SJSA1 (cell line): ENCODE measurements around the gene PLCB1. TPM values are rescaled to one million over a fixed set of nuclear protein-coding genes. Genes with fewer than 3 reads are reported as not detected.
"Not testable (repeated sequence)": the region's sequence is repeated elsewhere in the genome, so short reads cannot be mapped to it uniquely, and the experiment has no call there.

ENCODE experiments used
- DNase-seq, 2 experiments: peaks; one replicate each; pipeline ENCODE4 v3.0.0-alpha.2; 2015 to 2020; ENCODE audit warnings: low spot score in 2 of 2, low read depth in 1 of 2
- H3K27ac ChIP-seq: fragments of 250-450 bp; sonication (Bioruptor Pico); 2 replicates; pipeline ENCODE4 v1.5.1; 2020; ENCODE audit warnings: mild to moderate bottlenecking, moderate library complexity
- H3K27me3 ChIP-seq: fragments of 250-450 bp; sonication (Bioruptor Pico); replicated peaks from 2 replicates; pipeline ENCODE4 v1.5.1; 2020; ENCODE audit warnings: mild to moderate bottlenecking, moderate library complexity
- H3K36me3 ChIP-seq: fragments of 250-450 bp; sonication (Bioruptor Pico); 2 replicates; pipeline ENCODE4 v1.5.1; 2020; ENCODE audit warnings: mild to moderate bottlenecking
- H3K4me1 ChIP-seq: fragments of 250-450 bp; sonication (Bioruptor Pico); replicated peaks from 2 replicates; pipeline ENCODE4 v1.6.1; 2021; ENCODE audit warnings: mild to moderate bottlenecking
- H3K4me3 ChIP-seq: fragments of 250-450 bp; sonication (Bioruptor Pico); 2 replicates; pipeline ENCODE4 v1.5.1; 2020; ENCODE audit warnings: mild to moderate bottlenecking
- H3K9me3 ChIP-seq: fragments of 250-450 bp; sonication (Bioruptor Pico); replicated peaks from 2 replicates; pipeline ENCODE4 v1.5.1; 2020; ENCODE audit warnings: mild to moderate bottlenecking
- total RNA-seq: library from RNA; depleted of rRNA; stranded (reverse); fragments of >200 nt; shearing (Covaris generic); gene quantifications from 2 replicates; pipeline ENCODE4 v1.2.3, GENCODE V29; 2014

PLCB1 gene
- total RNA-seq, 1 experiment from 2014 or later: 10.0 TPM

DNA sequence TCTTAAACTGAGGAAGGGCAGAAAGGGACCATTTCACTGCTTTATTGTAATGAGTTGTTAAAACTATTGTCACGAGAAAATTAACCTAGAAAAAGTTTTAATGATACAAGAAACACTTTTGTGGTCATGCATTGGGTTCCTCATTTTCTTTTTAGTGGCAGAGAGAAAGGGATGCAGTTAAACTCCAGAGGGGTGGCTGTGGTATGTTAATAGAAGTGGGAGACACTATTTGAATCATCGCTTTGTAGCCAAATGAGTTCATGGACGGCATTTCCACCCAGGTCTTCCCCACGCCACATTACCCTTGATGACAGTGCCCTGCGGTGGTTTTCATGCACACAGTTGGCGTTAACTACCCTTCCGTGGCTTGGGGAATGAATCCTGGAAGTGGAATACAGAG is 235.6 kb downstream of the PLCB1 start:
- DNase-seq: no peak
- H3K9me3 ChIP-seq: no peaks in the 10 kb centered on the region
- H3K4me3 ChIP-seq: no peak overlapping the region
- no peaks in the 10 kb centered on the region for H3K27me3 ChIP-seq
- H3K27ac ChIP-seq: no peak overlapping the region
- no peaks in the 10 kb centered on the region for H3K36me3 ChIP-seq
- no peaks in the 10 kb centered on the region for H3K4me1 ChIP-seq

- no peak for DNase-seq
- H3K27me3 ChIP-seq: no peaks in the 10 kb centered on the region
- H3K9me3 ChIP-seq: no peaks in the 10 kb centered on the region
- H3K4me1 ChIP-seq: no peaks in the 10 kb centered on the region
- no peak overlapping the region for H3K4me3 ChIP-seq
- H3K27ac ChIP-seq: no peak overlapping the region
- H3K36me3 ChIP-seq: no peaks in the 10 kb centered on the region
Measured at GRCh38 chr20:8368670-8369069, 236.6 kb downstream of the PLCB1 start.

DNA sequence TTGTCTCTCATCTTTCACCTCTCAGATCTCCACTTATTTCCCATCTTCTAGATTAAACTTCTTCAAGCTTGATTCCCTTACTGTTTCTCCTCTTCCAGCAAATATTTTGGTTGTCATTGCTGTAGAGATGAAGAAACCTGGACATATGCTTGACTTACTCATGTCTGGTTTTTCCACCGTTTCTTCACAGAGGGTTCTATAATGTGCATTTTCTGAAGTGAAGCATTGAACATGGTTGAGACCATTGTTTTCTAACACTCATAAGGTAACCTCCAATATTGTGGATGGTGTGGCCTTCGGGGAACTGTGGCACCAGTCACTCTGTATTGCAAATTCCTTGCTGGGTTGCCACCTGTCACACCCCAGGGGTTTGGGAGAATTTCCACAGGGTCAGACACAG is 237.2 kb downstream of the PLCB1 start:
- Histone ChIP-seq H3K27ac (no peak overlapping the region), H3K9me3 (no peaks in the 10 kb centered on the region), H3K36me3 (no peaks in the 10 kb centered on the region), H3K27me3 (no peaks in the 10 kb centered on the region), H3K4me3 (no peak overlapping the region), H3K4me1 (no peaks in the 10 kb centered on the region)
- no peak for DNase-seq

- no peak overlapping the region for H3K4me3 ChIP-seq
- H3K36me3 ChIP-seq: no peaks in the 10 kb centered on the region
- no peaks in the 10 kb centered on the region for H3K9me3 ChIP-seq
- no peaks in the 10 kb centered on the region for H3K27me3 ChIP-seq
- DNase-seq: no peak
- no peaks in the 10 kb centered on the region for H3K4me1 ChIP-seq
- no peak overlapping the region for H3K27ac ChIP-seq
Measured at GRCh38 chr20:8370774-8371173, 238.7 kb downstream of the PLCB1 start.

DNA sequence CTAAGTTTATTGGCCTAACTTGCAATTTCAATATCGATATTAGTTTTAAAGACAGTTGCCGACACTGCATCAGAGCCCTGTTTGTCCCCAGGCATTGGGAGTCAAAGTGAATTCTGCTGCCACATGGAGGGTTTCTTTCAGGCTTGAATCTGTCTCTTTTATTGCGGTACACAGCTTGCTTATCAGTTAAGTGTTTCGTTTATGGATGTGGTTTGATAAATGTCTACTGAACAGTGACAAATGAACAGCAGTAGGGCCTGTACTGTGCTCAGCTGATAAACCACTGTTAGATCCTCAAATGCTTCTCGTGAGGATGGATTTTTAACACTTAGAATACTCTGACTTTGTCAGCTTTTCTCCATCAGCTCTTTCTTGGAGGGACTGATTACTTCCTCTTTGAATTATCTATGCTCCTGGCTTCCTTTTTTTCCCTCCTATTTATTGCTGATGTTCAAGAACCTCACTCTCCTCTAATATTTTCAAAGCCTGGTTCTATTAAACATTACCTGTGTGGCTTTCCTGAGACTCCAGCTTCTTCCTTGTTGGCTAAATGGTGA is 240.8 kb downstream of the PLCB1 start:
- Histone ChIP-seq H3K9me3 (no peaks in the 10 kb centered on the region), H3K27ac (no peak overlapping the region), H3K36me3 (no peaks in the 10 kb centered on the region), H3K27me3 (no peaks in the 10 kb centered on the region), H3K4me1 (no peaks in the 10 kb centered on the region), H3K4me3 (no peak overlapping the region)
- no peak for DNase-seq

DNA sequence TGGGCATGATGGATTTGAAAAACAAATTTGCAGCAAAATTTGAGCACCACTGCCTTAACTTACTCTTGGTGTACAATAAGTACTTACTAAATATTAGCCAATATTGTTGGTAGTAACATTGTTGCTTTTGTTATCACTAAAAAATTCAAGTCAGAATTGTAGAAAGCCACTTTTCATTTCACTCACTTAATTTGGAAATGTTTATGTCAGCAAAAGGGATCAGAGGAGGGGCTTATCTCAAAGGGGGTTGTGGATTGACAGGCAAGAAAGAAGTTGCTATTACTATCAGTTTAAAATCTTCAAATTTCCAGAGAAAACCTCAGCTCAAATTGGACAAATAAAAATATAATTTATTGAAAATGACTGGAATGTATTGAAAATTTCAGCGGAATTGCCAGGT is 241.5 kb downstream of the PLCB1 start:
- H3K9me3 ChIP-seq: no peaks in the 10 kb centered on the region
- H3K27me3 ChIP-seq: no peaks in the 10 kb centered on the region
- H3K4me3 ChIP-seq: no peak overlapping the region
- DNase-seq: no peak
- no peak overlapping the region for H3K27ac ChIP-seq
- no peaks in the 10 kb centered on the region for H3K36me3 ChIP-seq
- H3K4me1 ChIP-seq: no peaks in the 10 kb centered on the region

DNA sequence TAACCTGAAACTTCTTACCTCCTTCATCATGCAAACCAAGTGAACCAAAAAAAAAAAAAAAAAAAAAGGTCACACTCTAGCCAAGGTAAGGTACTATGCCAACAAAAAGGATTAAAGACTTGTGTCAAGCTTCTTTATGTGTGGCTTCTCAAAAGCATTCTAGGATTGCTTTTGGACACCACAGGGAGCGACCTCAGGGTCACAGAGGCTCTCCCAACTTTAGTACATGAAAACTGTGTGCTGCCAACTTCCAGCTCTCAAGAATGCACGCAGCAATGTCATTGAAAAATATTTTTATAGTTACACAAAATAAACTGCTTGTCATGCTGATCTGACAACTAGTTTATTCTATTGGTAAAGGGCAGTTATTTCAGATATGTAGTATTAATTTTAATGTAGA is 243.8 kb downstream of the PLCB1 start:
- no peaks in the 10 kb centered on the region for H3K4me1 ChIP-seq
- H3K4me3 ChIP-seq: no peak overlapping the region
- H3K27ac ChIP-seq: no peak overlapping the region
- DNase-seq: no peak
- no peaks in the 10 kb centered on the region for H3K36me3 ChIP-seq
- H3K9me3 ChIP-seq: no peaks in the 10 kb centered on the region
- H3K27me3 ChIP-seq: no peaks in the 10 kb centered on the region

DNA sequence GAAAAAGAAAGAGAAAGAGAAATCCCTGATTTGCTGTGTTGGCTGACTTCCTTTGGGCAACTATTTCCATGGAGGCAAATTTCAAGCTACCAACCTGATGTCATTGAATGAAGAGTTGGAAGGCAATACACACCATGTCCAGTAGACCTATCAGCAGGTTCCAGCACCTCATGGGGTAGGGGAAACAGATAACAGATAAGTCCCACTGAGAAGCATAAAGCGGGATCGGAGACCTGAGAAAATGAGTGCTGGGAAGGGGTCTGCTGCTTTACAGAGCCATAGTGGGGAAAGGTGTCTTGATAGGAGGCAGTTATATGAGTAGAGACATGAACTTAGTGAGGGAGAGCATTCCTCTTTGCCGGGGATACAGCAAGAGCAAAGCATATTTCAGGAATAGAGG is 244.9 kb downstream of the PLCB1 start:
- DNase-seq: no peak
- H3K4me3 ChIP-seq: no peak overlapping the region

DNA sequence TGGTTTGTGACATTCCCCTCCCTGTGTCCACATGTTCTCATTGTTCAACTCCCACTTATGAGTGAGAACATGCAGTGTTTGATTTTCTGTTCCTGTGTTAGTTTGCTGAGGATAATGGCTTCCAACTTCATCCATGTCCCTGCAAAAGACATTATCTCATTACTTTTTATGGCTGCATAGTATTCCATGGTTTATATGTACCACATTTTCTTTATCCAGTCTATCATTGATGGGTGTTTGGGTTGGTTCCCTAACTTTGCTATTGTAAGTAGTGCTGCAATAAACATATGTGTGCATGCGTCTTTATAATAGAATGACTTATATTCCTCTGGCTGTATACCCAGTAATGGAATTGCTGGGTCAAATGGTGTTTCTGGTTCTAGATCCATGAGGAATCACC is 247.1 kb downstream of the PLCB1 start:
- not testable (repeated sequence) for H3K27me3 ChIP-seq, H3K27ac ChIP-seq, H3K36me3 ChIP-seq, H3K4me1 ChIP-seq, DNase-seq, H3K9me3 ChIP-seq, H3K4me3 ChIP-seq

More for the DNA sequence above, 244.9 kb downstream of the PLCB1 start:
- no peaks in the 10 kb centered on the region for H3K36me3 ChIP-seq
- H3K27ac ChIP-seq: no peak overlapping the region
- H3K27me3 ChIP-seq: no peaks in the 10 kb centered on the region
- H3K9me3 ChIP-seq: no peaks in the 10 kb centered on the region
- no peaks in the 10 kb centered on the region for H3K4me1 ChIP-seq

- Histone ChIP-seq H3K27me3 (no peaks in the 10 kb centered on the region), H3K4me3 (no peak overlapping the region), H3K4me1 (no peaks in the 10 kb centered on the region), H3K9me3 (no peaks in the 10 kb centered on the region), H3K27ac (no peak overlapping the region), H3K36me3 (no peaks in the 10 kb centered on the region)
- DNase-seq: peak; percentile 19 to 44
Measured at GRCh38 chr20:8385247-8385646, 253.2 kb downstream of the PLCB1 start.

GRCh38 chr20:8386991-8387390 is 254.9 kb downstream of the PLCB1 start:
- no peak overlapping the region for H3K4me3 ChIP-seq
- H3K9me3 ChIP-seq: no peaks in the 10 kb centered on the region
- no peaks in the 10 kb centered on the region for H3K36me3 ChIP-seq
- H3K4me1 ChIP-seq: no peaks in the 10 kb centered on the region
- no peak overlapping the region for H3K27ac ChIP-seq
- H3K27me3 ChIP-seq: no peaks in the 10 kb centered on the region
- no peak for DNase-seq

- Histone ChIP-seq H3K4me1 (no peaks in the 10 kb centered on the region), H3K4me3 (no peak overlapping the region), H3K36me3 (no peaks in the 10 kb centered on the region), H3K9me3 (no peaks in the 10 kb centered on the region), H3K27ac (no peak overlapping the region), H3K27me3 (no peaks in the 10 kb centered on the region)
- peak in 1 of 2 experiments; percentile 7 for DNase-seq
Measured at GRCh38 chr20:8388141-8388540, 256.1 kb downstream of the PLCB1 start.

GRCh38 chr20:8388707-8389106 is 256.6 kb downstream of the PLCB1 start:
- no peak overlapping the region for H3K4me3 ChIP-seq
- H3K9me3 ChIP-seq: no peaks in the 10 kb centered on the region
- DNase-seq: no peak
- no peak overlapping the region for H3K27ac ChIP-seq
- no peaks in the 10 kb centered on the region for H3K27me3 ChIP-seq
- H3K36me3 ChIP-seq: no peaks in the 10 kb centered on the region
- H3K4me1 ChIP-seq: no peaks in the 10 kb centered on the region

DNA sequence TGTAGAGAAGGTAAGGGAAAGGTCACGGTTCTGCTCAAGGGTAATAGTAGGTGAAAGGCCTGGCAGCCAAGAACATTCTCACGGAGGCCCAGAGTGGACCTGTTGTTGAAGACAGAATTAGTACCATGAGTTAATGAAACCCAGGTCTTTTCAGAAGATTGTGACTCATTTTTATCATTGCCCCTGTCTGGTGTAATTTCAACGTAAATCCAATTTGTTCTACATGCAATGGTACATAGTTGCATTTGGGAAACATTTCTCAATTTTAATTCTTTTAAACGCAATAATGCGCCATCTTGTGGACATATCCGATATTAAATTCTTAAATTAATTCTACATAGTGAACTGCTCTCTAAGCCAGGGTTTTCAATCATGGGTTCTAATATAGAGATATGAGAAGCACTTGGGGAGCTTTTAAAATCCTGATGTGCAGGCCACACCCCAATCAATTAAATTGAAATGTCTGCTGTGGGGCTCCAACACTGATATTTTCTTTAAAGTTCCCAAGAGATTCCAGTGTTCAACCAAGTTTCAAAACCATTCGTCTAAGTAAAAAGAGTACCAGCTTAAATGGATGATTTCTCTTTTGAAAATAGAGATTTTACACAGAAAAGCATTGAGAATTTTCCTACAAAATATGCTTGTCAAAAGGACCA is 257.4 kb downstream of the PLCB1 start:
- H3K4me1 ChIP-seq: no peaks in the 10 kb centered on the region
- no peaks in the 10 kb centered on the region for H3K36me3 ChIP-seq
- H3K9me3 ChIP-seq: no peaks in the 10 kb centered on the region
- no peak overlapping the region for H3K4me3 ChIP-seq
- peak in 1 of 2 experiments; percentile 30 for DNase-seq
- H3K27ac ChIP-seq: no peak overlapping the region
- no peaks in the 10 kb centered on the region for H3K27me3 ChIP-seq

GRCh38 chr20:8390037-8390433 is 258.0 kb downstream of the PLCB1 start:
- Histone ChIP-seq H3K36me3 (no peaks in the 10 kb centered on the region), H3K9me3 (no peaks in the 10 kb centered on the region), H3K27ac (no peak overlapping the region), H3K4me1 (no peaks in the 10 kb centered on the region), H3K27me3 (no peaks in the 10 kb centered on the region), H3K4me3 (no peak overlapping the region)
- no peak for DNase-seq
